ENCODE data around the gene TMEM259. TPM values are rescaled to one million over a fixed set of nuclear protein-coding genes. Genes with fewer than 3 reads are reported as not detected.

The TMEM259 gene
- total RNA-seq, 4 donors from 2014 or later, result 226 to 676 (median 303) TPM

GRCh38 chr19:1060689-1061088, 39.8 kb upstream of the TMEM259 start:
- in situ Hi-C loops (cut with MboI; ENCODE audit: low pct_ligation_motif_present in 1 of 4, low pct_unique_long_range_greater_than_20kb in 1 of 4, low sequenced_read_pairs in 3 of 4) (no loop called here), intact Hi-C loops (cut with DNase I; ENCODE audit: low total_unique reads) (no loop called here)
- peaks cover 12 to 20% (median 16%) of the 10 kb centered on the region in 4 donors for H3K4me1 ChIP-seq
- no peaks in the 10 kb centered on the region for H3K36me3 ChIP-seq
- peaks cover 0 to 13% of the 10 kb centered on the region in 2 donors for H3K9me3 ChIP-seq
- DNase-seq, result no peak
- no peak overlapping the region for H3K4me3 ChIP-seq
- TF ChIP-seq POLR2AphosphoS5 (IDR thresholded peaks at IDR 0.05) (no peak), EP300 (IDR thresholded peaks at IDR 0.05; ENCODE audit: low read depth) (no peak), POLR2A (IDR thresholded peaks at IDR 0.05) (no peak)
- TF ChIP-seq, protein P1, sequence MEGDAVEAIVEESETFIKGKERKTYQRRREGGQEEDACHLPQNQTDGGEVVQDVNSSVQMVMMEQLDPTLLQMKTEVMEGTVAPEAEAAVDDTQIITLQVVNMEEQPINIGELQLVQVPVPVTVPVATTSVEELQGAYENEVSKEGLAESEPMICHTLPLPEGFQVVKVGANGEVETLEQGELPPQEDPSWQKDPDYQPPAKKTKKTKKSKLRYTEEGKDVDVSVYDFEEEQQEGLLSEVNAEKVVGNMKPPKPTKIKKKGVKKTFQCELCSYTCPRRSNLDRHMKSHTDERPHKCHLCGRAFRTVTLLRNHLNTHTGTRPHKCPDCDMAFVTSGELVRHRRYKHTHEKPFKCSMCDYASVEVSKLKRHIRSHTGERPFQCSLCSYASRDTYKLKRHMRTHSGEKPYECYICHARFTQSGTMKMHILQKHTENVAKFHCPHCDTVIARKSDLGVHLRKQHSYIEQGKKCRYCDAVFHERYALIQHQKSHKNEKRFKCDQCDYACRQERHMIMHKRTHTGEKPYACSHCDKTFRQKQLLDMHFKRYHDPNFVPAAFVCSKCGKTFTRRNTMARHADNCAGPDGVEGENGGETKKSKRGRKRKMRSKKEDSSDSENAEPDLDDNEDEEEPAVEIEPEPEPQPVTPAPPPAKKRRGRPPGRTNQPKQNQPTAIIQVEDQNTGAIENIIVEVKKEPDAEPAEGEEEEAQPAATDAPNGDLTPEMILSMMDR (IDR thresholded peaks at IDR 0.05), result no peak
- WGBS, 2 donors (ENCODE audit: low coverage in 1 of 2), result 71% methylated on average over 5 of the region's 5 CpGs; no CpG with 5 or more reads in 1 of the 2 donors
- H3K27me3 ChIP-seq, result no peaks in the 10 kb centered on the region
- no peak overlapping the region for H3K27ac ChIP-seq

GRCh38 chr19:1058112-1058511, 37.2 kb upstream of the TMEM259 start:
- Histone ChIP-seq H3K9me3 (peaks cover 0 to 13% of the 10 kb centered on the region in 2 donors), H3K4me1 (no peaks in the 10 kb centered on the region), H3K27me3 (no peaks in the 10 kb centered on the region), H3K4me3 (no peak overlapping the region), H3K36me3 (no peaks in the 10 kb centered on the region), H3K27ac (no peak overlapping the region)
- DNase-seq, result no peak
- TF ChIP-seq, protein P1 (IDR thresholded peaks at IDR 0.05), result no peak
- TF ChIP-seq POLR2AphosphoS5 (IDR thresholded peaks at IDR 0.05) (no peak), POLR2A (IDR thresholded peaks at IDR 0.05) (no peak), EP300 (IDR thresholded peaks at IDR 0.05; ENCODE audit: low read depth) (no peak)
- WGBS, 2 donors (ENCODE audit: low coverage in 1 of 2), result 92% methylated on average over 5 of the region's 5 CpGs; no CpG with 5 or more reads in 1 of the 2 donors
- in situ Hi-C loops (cut with MboI; ENCODE audit: low pct_ligation_motif_present in 1 of 4, low pct_unique_long_range_greater_than_20kb in 1 of 4, low sequenced_read_pairs in 3 of 4), result no loop called here
- intact Hi-C loops (cut with DNase I; ENCODE audit: low total_unique reads), result no loop called here

- H3K4me3 ChIP-seq, result no peak overlapping the region
- H3K27ac ChIP-seq, result no peak overlapping the region
- H3K36me3 ChIP-seq, result no peaks in the 10 kb centered on the region
- peaks cover 0 to 13% of the 10 kb centered on the region in 2 donors for H3K9me3 ChIP-seq
- 50 to 53% methylated on average over 1 to 3 of the region's 3 CpGs for WGBS, 2 donors (ENCODE audit: low coverage in 1 of 2)
- intact Hi-C loops (cut with DNase I; ENCODE audit: low total_unique reads), result no loop called here
- no peaks in the 10 kb centered on the region for H3K27me3 ChIP-seq
- no peaks in the 10 kb centered on the region for H3K4me1 ChIP-seq
- TF ChIP-seq, protein P1 (IDR thresholded peaks at IDR 0.05), result peak in 3 of 5 experiments; percentile 15 to 42 (median 28)
- TF ChIP-seq EP300 (IDR thresholded peaks at IDR 0.05; ENCODE audit: low read depth), result no peak
- in situ Hi-C loops (cut with MboI; ENCODE audit: low pct_ligation_motif_present in 1 of 4, low pct_unique_long_range_greater_than_20kb in 1 of 4, low sequenced_read_pairs in 3 of 4), result no loop called here
- no peak for DNase-seq
Measured at GRCh38 chr19:1057176-1057855, 36.4 kb upstream of the TMEM259 start.

GRCh38 chr19:1055886-1056620, 35.1 kb upstream of the TMEM259 start:
- in situ Hi-C loops (cut with MboI; ENCODE audit: low pct_ligation_motif_present in 1 of 4, low pct_unique_long_range_greater_than_20kb in 1 of 4, low sequenced_read_pairs in 3 of 4), result no loop called here
- peaks cover 0 to 13% of the 10 kb centered on the region in 2 donors for H3K9me3 ChIP-seq
- no peaks in the 10 kb centered on the region for H3K36me3 ChIP-seq
- H3K27ac ChIP-seq, result no peak overlapping the region
- TF ChIP-seq EP300 (IDR thresholded peaks at IDR 0.05; ENCODE audit: low read depth) (no peak), POLR2A (IDR thresholded peaks at IDR 0.05) (no peak), POLR2AphosphoS5 (IDR thresholded peaks at IDR 0.05) (no peak)
- TF ChIP-seq, protein P1 (IDR thresholded peaks at IDR 0.05), result no peak
- WGBS, 2 donors (ENCODE audit: low coverage in 1 of 2), result 93 to 95% methylated on average over 4 to 20 of the region's 20 CpGs
- H3K4me3 ChIP-seq, result no peak overlapping the region
- no peak for DNase-seq
- no peaks in the 10 kb centered on the region for H3K27me3 ChIP-seq
- H3K4me1 ChIP-seq, result no peaks in the 10 kb centered on the region
- intact Hi-C loops (cut with DNase I; ENCODE audit: low total_unique reads), result no loop called here
